GM21423 (cell line): ENCODE data around the gene SEMA5B.

Experiments
- ATAC-seq: cut with Tn5 transposase; IDR thresholded peaks from one replicate; pipeline ENCODE4 v1.9.1; 2021; ENCODE audit warnings: mild to moderate bottlenecking, moderate library complexity; ENCODE audit not compliant: unreplicated experiment

SEMA5B gene

DNA sequence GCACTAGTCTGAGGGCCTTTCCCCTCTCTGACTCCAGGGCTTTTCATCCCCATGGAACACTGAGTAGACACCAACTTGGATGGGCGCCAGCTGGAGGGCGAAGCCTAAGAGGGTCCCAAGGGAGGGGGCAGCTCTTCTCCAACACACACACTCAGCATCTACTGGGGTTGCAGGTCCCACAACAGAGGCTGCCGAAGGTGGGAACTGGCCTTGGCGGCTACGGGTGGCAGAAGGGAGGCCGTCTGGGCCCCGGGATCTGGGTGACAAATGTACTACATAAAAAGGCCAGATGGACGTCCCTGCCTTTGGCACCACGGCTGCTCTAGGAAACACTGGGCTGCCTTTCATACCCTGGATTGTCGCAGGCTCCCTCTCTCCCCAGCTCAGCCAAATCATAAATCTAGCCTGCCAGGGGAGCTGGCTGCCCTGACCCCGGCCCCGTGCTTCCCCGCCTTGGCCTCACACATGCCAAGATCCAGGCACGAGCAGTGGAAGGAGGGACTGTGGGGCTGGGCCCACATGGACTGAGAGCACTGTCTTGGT is 31.5 kb downstream of the SEMA5B start:
- no peak for ATAC-seq

- no peak for ATAC-seq
These were observed 32.6 kb downstream of the SEMA5B start for GRCh38 chr3:122994954-122995353.

DNA sequence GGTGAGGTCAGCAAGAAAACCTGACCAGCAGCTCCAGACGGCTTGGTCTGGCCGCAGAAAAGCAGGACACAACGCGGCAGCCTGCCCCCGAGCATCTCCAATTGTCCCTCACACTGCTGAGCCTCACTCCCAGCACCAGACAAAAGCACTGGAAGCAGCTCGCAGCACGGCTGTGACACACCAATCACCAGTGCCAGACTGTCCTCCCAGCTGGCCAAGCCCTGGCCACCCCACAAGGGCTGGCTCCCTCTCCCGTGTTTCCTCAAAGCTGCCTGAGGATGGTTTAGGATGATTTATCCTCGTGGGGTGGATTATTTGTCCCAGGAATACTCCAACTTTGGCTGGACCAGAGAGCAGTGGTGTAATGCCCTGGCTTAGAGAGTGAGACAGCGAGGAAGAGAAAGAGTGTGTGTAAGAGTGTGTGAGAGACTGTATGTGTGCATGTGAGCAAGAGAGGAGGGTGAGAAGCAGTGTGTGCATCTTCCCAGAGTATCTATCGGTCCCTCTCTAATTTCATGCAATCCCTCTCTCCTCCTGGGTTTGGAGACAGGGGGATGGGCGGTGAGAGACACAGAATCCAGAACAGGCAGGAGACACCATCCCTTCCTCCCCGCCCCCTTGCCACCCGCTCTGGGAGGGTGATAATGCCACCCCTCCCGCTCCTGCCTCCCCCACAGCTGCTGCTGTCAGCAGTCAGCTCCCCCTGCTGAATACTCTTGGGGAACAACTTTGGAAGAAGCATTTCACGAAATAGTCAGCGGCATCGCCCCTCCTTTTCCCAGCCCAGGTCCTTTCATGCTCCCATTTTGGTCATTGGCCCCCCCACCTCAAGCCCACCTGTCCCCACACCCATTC is 34.2 kb downstream of the SEMA5B start:
- ATAC-seq, result no peak

DNA sequence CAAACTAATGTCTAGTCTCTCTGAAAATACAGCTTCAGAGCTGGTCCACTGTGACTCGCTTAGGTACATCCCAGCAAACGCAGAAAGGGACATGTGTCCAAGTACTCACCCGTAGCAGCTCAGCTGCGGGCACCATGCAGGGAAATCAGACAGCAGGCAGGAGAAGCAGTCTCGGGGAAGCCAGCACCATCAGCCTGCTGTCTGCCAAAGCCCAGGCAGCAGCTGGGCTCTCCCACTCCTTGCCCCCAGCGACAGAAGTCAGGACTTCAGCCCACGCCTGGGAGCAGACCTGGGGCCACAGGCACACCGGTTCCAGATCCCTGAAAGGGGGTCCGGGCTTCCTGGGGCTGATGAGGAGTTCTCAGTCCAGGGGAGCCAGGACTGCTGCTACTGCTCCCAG is 34.9 kb downstream of the SEMA5B start:
- no peak for ATAC-seq

- no peak for ATAC-seq
These were observed 35.4 kb downstream of the SEMA5B start for GRCh38 chr3:122992133-122992532.

- no peak for ATAC-seq
These were observed 36.2 kb downstream of the SEMA5B start for GRCh38 chr3:122991236-122991985.

- ATAC-seq, result no peak
These were observed 37.5 kb downstream of the SEMA5B start for GRCh38 chr3:122989856-122990575.

DNA sequence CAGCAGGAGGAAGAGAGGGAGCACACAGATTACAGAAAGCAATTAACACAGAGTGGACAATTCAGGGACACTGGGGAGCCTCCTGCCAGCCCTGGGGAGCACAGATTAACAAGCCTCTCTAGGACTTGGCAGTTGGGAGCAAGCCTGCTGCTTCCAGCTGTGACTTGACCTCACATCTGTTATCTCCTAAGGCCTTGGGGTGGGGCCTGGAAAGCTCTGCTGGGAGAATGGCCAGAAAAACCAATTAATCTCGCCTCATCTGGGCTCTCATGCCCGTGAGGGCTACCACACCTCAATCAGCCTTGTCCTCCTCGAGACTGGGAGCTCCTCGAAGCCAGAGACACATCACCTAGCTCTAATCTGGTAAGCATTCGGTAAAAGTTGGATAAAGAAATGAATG is 39.1 kb downstream of the SEMA5B start:
- no peak for ATAC-seq

- ATAC-seq, result no peak
These were observed 39.7 kb downstream of the SEMA5B start for GRCh38 chr3:122987736-122988319.

- no peak for ATAC-seq
These were observed 40.3 kb downstream of the SEMA5B start for GRCh38 chr3:122987231-122987630.

GRCh38 chr3:122986693-122987179 is 40.8 kb downstream of the SEMA5B start:
- ATAC-seq, result no peak

- ATAC-seq, result no peak
These were observed 42.0 kb downstream of the SEMA5B start for GRCh38 chr3:122985539-122985938.

DNA sequence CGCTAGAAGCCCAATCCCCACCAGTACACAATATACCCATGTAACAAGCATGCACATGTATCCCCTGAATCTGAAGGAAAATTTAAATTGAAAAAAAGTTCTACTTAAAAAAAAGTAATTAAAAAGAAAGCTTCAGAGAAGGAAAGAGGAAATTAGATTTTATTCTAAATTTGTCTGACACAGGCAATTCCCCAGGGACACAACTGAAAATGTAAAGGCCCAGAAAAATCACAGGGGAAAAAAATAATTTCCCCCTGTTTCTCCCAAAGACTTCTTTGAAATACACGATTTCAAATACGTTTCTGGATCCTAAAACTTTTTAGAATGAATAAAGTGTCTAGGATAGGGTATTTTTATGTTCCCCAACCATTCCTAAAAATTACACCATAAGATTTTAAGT is 42.9 kb downstream of the SEMA5B start:
- ATAC-seq, result no peak

GRCh38 chr3:122984007-122984406 is 43.6 kb downstream of the SEMA5B start:
- ATAC-seq, result no peak

DNA sequence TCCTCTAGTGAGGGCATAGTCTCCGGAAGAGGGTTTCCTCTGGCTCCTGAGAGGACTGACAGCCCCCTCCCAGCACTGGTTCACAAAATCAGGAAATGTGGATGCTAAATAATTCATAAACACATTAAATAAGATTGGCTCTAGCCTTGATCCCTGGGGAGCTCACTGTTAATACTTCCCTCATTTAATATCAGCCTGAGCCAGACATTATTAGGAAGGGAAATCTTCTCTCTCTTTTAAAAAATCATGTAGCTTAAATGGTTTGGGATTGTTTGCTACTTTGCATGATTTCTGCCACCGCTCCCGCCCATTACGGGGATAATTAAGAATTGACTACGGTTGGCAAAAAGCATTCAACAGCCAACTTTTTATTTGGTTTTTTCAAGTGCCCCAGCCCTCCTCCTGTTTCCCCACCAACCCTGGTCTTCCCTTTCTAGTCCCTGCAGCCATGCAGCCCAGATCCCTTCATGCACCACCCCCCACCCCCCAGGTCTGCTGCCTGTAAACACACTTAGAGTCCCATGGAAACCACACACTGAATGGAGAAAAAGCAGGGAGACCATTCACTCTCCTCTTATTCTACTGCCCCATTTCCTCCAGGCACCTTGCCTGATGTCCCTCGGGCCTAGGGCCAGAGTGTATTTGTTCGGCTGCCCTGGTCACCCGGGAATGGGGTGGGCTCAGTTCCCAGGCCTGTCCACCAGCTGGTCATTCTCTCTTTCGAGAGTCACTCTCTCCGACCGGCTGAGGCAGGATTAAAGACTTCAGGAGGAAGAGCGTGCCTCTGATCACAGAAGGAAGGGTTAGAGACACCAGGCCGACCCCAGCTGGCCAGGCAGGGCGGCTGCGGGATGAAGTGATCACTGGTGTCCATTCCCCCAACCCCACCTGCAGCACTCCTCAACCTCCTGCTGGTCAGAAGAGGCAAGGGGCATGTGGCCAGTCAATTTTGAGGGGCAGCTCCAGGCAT is 45.1 kb downstream of the SEMA5B start:
- no peak for ATAC-seq

- ATAC-seq, result no peak
These were observed 48.4 kb downstream of the SEMA5B start for GRCh38 chr3:122979211-122979610.

- no peak for ATAC-seq
These were observed 49.0 kb downstream of the SEMA5B start for GRCh38 chr3:122978569-122978968.

DNA sequence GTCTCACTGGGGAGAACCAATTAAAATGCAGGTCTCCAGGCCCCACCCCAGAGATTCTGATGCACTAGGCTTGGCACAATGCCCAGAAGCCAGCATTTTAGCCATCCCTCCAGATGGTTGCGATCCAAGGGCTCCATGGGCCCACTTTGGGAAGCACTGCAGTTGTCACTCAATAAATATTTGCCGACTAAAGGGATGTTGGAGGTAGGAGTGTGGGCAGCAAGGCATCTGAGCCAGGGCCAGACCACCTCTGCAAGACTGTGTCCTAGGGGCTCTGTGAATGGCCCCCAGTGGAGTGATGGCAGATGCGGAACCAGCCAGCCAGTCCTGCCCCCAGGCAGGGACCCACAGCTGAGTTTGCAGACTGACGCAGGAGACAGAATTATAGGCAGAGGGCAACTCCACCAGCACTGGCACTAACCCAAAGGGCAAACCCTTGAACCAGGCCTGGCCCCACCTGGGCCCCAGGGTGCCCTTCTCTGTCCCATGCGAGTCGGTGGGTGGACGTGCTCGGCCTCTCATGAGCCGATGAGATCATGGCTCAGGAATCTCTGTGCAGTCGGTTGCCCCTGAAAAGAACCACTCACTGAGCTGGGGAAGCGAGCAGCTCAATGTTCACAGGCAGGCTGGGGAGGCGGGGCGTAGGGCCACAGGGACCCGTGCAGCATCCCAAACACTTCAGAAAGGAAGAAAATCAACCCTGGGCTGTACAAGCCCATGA is 49.7 kb downstream of the SEMA5B start:
- no peak for ATAC-seq

DNA sequence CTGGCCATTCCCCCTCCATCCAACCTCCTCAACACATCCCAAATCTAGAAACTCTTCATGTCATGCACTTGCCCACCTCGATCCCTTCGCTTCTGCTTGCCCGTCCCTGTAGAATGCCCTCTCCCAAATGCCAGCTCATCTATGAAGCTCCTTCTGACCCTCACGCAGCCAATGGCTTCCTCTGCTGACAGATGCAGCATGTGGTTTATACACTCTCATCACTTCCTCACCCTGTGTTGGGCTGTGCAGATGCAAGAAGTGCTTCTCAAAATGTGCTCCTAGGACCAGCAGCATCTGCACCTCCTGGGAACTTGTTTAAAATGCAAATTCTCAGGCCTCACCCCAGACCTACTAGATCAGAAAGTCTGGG is 51.7 kb downstream of the SEMA5B start:
- peak; percentile 63 for ATAC-seq
